Neural cell (in vitro differentiated cells): Measurements from ENCODE around the gene NUDT1. TPM values are rescaled to one million over a fixed set of nuclear protein-coding genes. Genes with fewer than 3 reads are reported as not detected.

Experiments used
- H2AFZ ChIP-seq: fragments of 200-600, 300-800 bp; sonication (generic), shearing (Covaris generic); 2 replicates; pipeline ENCODE4 v1.6.0; 2014; ENCODE audit warnings: low read depth, mild to moderate bottlenecking, antibody characterized with exemption, low read length, moderate library complexity
- H3F3A ChIP-seq: fragments of 200-600 bp; shearing (Covaris generic); 2 replicates; pipeline ENCODE4 v1.6.1; 2016; ENCODE audit warnings: mild to moderate bottlenecking, moderate library complexity, mixed read lengths, antibody characterized with exemption, low read length; ENCODE audit not compliant: insufficient read depth, poor library complexity, severe bottlenecking
- H3K27ac ChIP-seq: fragments of 200-600, 300-800 bp; sonication (generic), shearing (Covaris generic); 2 replicates; pipeline ENCODE4 v1.5.1; 2014; ENCODE audit warnings: mild to moderate bottlenecking, low read length, moderate library complexity
- H3K27me3 ChIP-seq: fragments of 300-800, 200-600 bp; sonication (generic), shearing (Covaris generic); 2 replicates; pipeline ENCODE4 v1.6.0; 2014; ENCODE audit warnings: mild to moderate bottlenecking, low read depth, low read length, moderate library complexity; ENCODE audit not compliant: insufficient read depth
- H3K36me3 ChIP-seq: fragments of 300-800, 200-600 bp; sonication (generic), shearing (Covaris generic); 2 replicates; pipeline ENCODE4 v1.5.1; 2014; ENCODE audit warnings: mild to moderate bottlenecking, antibody characterized with exemption, low read length, moderate library complexity; ENCODE audit not compliant: insufficient read depth
- H3K4me2 ChIP-seq: fragments of 300-800, 200-600 bp; sonication (generic), shearing (Covaris generic); 2 replicates; pipeline ENCODE4 v1.6.0; 2014; ENCODE audit warnings: mild to moderate bottlenecking, low read length
- H3K4me3 ChIP-seq: fragments of 300-800, 200-600 bp; sonication (generic), shearing (Covaris generic); 2 replicates; pipeline ENCODE4 v1.5.1; 2014; ENCODE audit warnings: mild to moderate bottlenecking, low read length, moderate library complexity
- H3K79me2 ChIP-seq: fragments of 200-600 bp; shearing (Covaris generic); replicated peaks from 2 replicates; pipeline ENCODE4 v1.6.0; 2014; ENCODE audit warnings: mild to moderate bottlenecking, low read length, moderate library complexity; ENCODE audit not compliant: insufficient read depth
- H3K9ac ChIP-seq: fragments of 300-800, 200-600 bp; sonication (generic), shearing (Covaris generic); 2 replicates; pipeline ENCODE4 v1.6.1; 2016; ENCODE audit warnings: mild to moderate bottlenecking, low read length, mixed read lengths
- H3K9me2 ChIP-seq: fragments of 200-600 bp; shearing (Covaris generic); 2 replicates; pipeline ENCODE4 v1.6.1; 2016; ENCODE audit warnings: mild to moderate bottlenecking, low read length, mixed read lengths; ENCODE audit not compliant: insufficient read depth
- H3K9me3 ChIP-seq: fragments of 200-600, 300-800 bp; sonication (generic), shearing (Covaris generic); 2 replicates; pipeline ENCODE4 v1.6.1; 2016; ENCODE audit warnings: mild to moderate bottlenecking, mixed run types, low read length, moderate library complexity, mixed read lengths
- H4K20me1 ChIP-seq: fragments of 200-600 bp; shearing (Covaris generic); 2 replicates; pipeline ENCODE4 v1.6.1; 2016; ENCODE audit warnings: mild to moderate bottlenecking, mixed run types; ENCODE audit not compliant: insufficient read depth
- EP300 ChIP-seq: fragments of 450-650 bp; conservative IDR thresholded peaks from 2 replicates; pipeline ENCODE4 v1.6.1; 2014; ENCODE audit warnings: antibody characterized with exemption, mild to moderate bottlenecking, moderate library complexity; ENCODE audit not compliant: poor library complexity, severe bottlenecking
- EZH2 ChIP-seq: fragments of 200-600, 300-800 bp; shearing (Covaris generic), sonication (generic); IDR thresholded peaks from 2 replicates; pipeline ENCODE4 v1.6.1; 2014; ENCODE audit warnings: antibody characterized with exemption, low read length, borderline replicate concordance, mild to moderate bottlenecking; ENCODE audit not compliant: insufficient read depth, poor library complexity, severe bottlenecking
- MXI1 ChIP-seq: fragments of 450-650 bp; conservative IDR thresholded peaks from 2 replicates; pipeline ENCODE4 v1.6.1; 2014; ENCODE audit warnings: antibody characterized with exemption, mild to moderate bottlenecking; ENCODE audit not compliant: poor library complexity, severe bottlenecking
- POLR2AphosphoS5 ChIP-seq: IDR thresholded peaks from 2 replicates; pipeline ENCODE4 v1.6.1; 2012
- RAD21 ChIP-seq: fragments of 450-650 bp; conservative IDR thresholded peaks from 2 replicates; pipeline ENCODE4 v1.6.1; 2014; ENCODE audit warnings: antibody characterized with exemption, mild to moderate bottlenecking, moderate library complexity
- REST ChIP-seq: IDR thresholded peaks from 2 replicates; pipeline ENCODE4 v1.6.1; 2012; ENCODE audit warnings: borderline replicate concordance
- SMC3 ChIP-seq: fragments of 450-650 bp; conservative IDR thresholded peaks from 2 replicates; pipeline ENCODE4 v1.6.1; 2014; ENCODE audit warnings: antibody characterized with exemption, mild to moderate bottlenecking, moderate library complexity; ENCODE audit not compliant: poor library complexity
- TAF1 ChIP-seq: IDR thresholded peaks from 2 replicates; pipeline ENCODE4 v1.6.1; 2012; ENCODE audit warnings: low read depth
- polyA plus RNA-seq: library from polyadenylated mRNA; depleted of rRNA; stranded (reverse); fragments of >200 nt; gene quantifications from 2 replicates; pipeline ENCODE4 v1.2.3, GENCODE V29; 2014
- TF ChIP-seq, protein P1 (sequence below): fragments of 450-650 bp; IDR thresholded peaks from 2 replicates; pipeline ENCODE4 v1.5.1; 2014; ENCODE audit warnings: antibody characterized with exemption, mild to moderate bottlenecking, moderate library complexity; ENCODE audit not compliant: poor library complexity, severe bottlenecking

The NUDT1 gene
- polyA plus RNA-seq, 1 donor from 2014 or later: 67.8 TPM

DNA sequence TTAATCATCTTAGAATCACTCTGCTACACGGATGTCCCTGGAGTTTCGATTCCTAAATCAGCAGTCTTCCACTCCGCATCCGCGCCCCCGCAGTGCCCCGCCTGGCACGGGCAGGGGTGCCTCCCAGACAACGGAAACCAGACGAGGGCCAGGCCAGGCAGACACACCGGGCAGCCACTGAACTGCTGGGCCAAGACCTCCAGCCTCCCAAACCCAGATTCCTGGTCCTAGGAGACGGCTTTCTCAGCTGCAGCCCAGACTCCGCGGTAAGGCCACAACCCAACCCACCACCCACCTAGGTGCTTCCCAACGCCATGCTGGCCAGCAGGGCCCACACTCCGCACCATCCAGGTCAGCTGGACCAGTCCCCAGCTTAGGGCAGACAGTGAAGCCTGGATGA is 42.5 kb upstream of the NUDT1 start:
- no peak overlapping the region for H3K9ac ChIP-seq
- no peak overlapping the region for H3K4me2 ChIP-seq
- no peak overlapping the region for H3K27ac ChIP-seq
- H3K9me2 ChIP-seq: no peaks in the 10 kb centered on the region
- no peak overlapping the region for H3K4me3 ChIP-seq
- H4K20me1 ChIP-seq: no peaks in the 10 kb centered on the region
- no peak overlapping the region for H2AFZ ChIP-seq
- TF ChIP-seq REST: no peak
- TF ChIP-seq, protein P1, sequence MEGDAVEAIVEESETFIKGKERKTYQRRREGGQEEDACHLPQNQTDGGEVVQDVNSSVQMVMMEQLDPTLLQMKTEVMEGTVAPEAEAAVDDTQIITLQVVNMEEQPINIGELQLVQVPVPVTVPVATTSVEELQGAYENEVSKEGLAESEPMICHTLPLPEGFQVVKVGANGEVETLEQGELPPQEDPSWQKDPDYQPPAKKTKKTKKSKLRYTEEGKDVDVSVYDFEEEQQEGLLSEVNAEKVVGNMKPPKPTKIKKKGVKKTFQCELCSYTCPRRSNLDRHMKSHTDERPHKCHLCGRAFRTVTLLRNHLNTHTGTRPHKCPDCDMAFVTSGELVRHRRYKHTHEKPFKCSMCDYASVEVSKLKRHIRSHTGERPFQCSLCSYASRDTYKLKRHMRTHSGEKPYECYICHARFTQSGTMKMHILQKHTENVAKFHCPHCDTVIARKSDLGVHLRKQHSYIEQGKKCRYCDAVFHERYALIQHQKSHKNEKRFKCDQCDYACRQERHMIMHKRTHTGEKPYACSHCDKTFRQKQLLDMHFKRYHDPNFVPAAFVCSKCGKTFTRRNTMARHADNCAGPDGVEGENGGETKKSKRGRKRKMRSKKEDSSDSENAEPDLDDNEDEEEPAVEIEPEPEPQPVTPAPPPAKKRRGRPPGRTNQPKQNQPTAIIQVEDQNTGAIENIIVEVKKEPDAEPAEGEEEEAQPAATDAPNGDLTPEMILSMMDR: no peak
- no peak for TF ChIP-seq POLR2AphosphoS5
- no peak for TF ChIP-seq EZH2
- no peak for TF ChIP-seq MXI1
- TF ChIP-seq RAD21: no peak
- TF ChIP-seq EP300: no peak
- TF ChIP-seq SMC3: no peak
- TF ChIP-seq TAF1: no peak
- H3K36me3 ChIP-seq: peaks cover 4% of the 10 kb centered on the region
- no peaks in the 10 kb centered on the region for H3K9me3 ChIP-seq
- H3F3A ChIP-seq: no peaks in the 10 kb centered on the region
- H3K27me3 ChIP-seq: no peaks in the 10 kb centered on the region
- no peaks in the 10 kb centered on the region for H3K79me2 ChIP-seq

DNA sequence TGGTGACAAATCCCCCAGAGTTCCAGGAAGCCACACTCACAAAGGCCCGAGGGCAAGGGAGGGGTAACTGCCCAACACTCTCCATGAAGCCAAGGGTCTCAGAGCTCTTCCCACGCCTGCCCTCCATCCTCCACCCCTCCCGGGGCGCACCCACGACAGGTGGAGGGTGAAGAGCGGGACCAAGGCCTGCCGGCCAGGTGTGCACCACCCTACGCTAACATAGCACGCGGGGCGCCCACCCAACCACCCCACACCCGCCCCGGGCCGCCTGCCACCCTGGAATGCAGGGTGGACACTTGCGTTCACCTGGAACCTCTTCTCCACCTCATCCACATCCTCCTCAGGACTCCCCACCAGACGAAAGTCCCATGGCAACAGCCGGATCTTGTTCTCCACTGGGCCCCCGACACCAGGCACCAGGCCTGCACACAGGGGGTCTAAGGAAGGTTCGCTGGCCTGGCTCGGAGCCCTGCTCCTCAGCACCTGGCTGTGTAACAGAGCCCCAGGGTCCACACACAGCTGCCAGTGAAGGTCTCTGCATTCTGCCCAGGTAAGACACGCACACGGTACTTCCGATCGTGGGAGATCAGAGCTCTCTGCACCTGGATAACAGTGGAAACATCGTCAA is 42.0 kb upstream of the NUDT1 start:
- no peaks in the 10 kb centered on the region for H4K20me1 ChIP-seq
- H3K79me2 ChIP-seq: no peaks in the 10 kb centered on the region
- H3K9ac ChIP-seq: no peak overlapping the region
- no peaks in the 10 kb centered on the region for H3K27me3 ChIP-seq
- H3K9me2 ChIP-seq: no peaks in the 10 kb centered on the region
- H3K4me3 ChIP-seq: no peak overlapping the region
- no peaks in the 10 kb centered on the region for H3F3A ChIP-seq
- H2AFZ ChIP-seq: no peak overlapping the region
- no peak overlapping the region for H3K4me2 ChIP-seq
- no peak overlapping the region for H3K27ac ChIP-seq
- no peaks in the 10 kb centered on the region for H3K9me3 ChIP-seq
- TF ChIP-seq POLR2AphosphoS5: no peak
- TF ChIP-seq EP300: no peak
- TF ChIP-seq TAF1: no peak
- TF ChIP-seq RAD21: no peak
- no peak for TF ChIP-seq SMC3
- no peak for TF ChIP-seq REST
- no peak for TF ChIP-seq EZH2
- TF ChIP-seq, protein P1: no peak
- TF ChIP-seq MXI1: no peak
- peaks cover 4% of the 10 kb centered on the region for H3K36me3 ChIP-seq
